WTC11 (cell line): Measurements from ENCODE around the gene DNM3.

Experiments
- CREB1 ChIP-seq: sonication (generic); formaldehyde crosslinking; IDR thresholded peaks from 2 replicates; pipeline ENCODE4 v1.8.0; 2023; ENCODE audit warnings: mild to moderate bottlenecking, missing genetic modification reagents
- MYBL2 ChIP-seq: sonication (generic); formaldehyde crosslinking; IDR thresholded peaks from 2 replicates; pipeline ENCODE4 v1.8.1; 2023; ENCODE audit warnings: mild to moderate bottlenecking, moderate library complexity, missing genetic modification reagents
- NR1H2 ChIP-seq: sonication (generic); formaldehyde crosslinking; IDR thresholded peaks from 2 replicates; pipeline ENCODE4 v1.9.0; 2021; ENCODE audit warnings: mild to moderate bottlenecking, moderate library complexity, missing genetic modification reagents
- RELA ChIP-seq: sonication (generic); formaldehyde crosslinking; IDR thresholded peaks from 2 replicates; pipeline ENCODE4 v1.8.1; 2022; ENCODE audit warnings: missing genetic modification reagents, mild to moderate bottlenecking, borderline replicate concordance
- TEAD4 ChIP-seq: sonication (generic); formaldehyde crosslinking; IDR thresholded peaks from 2 replicates; pipeline ENCODE4 v1.8.0; 2022; ENCODE audit warnings: mild to moderate bottlenecking, missing genetic modification reagents
- TP53 ChIP-seq: sonication (generic); formaldehyde crosslinking; IDR thresholded peaks from 2 replicates; pipeline ENCODE4 v1.8.1; 2023; ENCODE audit warnings: mild to moderate bottlenecking, missing genetic modification reagents
- ZNF317 ChIP-seq: sonication (generic); formaldehyde crosslinking; IDR thresholded peaks from 2 replicates; pipeline ENCODE4 v1.8.1; 2023; ENCODE audit warnings: low read depth, mild to moderate bottlenecking, moderate library complexity, missing genetic modification reagents, borderline replicate concordance
- TF ChIP-seq, protein P1 (sequence below): fragments of 200-600 bp; IDR thresholded peaks from 2 replicates; pipeline ENCODE4 v1.8.0; 2022; ENCODE audit warnings: antibody characterized with exemption
- TF ChIP-seq, protein P2 (sequence below): sonication (generic); formaldehyde crosslinking; IDR thresholded peaks from 2 replicates; pipeline ENCODE4 v1.8.1; 2022; ENCODE audit warnings: low read depth, mild to moderate bottlenecking, moderate library complexity, missing genetic modification reagents, borderline replicate concordance
- TF ChIP-seq, protein P3 (sequence below): sonication (generic); formaldehyde crosslinking; conservative IDR thresholded peaks from 2 replicates; pipeline ENCODE4 v1.8.1; 2023; ENCODE audit warnings: mild to moderate bottlenecking, low read depth, missing genetic modification reagents, moderate library complexity
- TF ChIP-seq, protein P4 (sequence below): sonication (generic); formaldehyde crosslinking; IDR thresholded peaks from 2 replicates; pipeline ENCODE4 v1.8.0; 2022; ENCODE audit warnings: mild to moderate bottlenecking, missing genetic modification reagents

DNA sequence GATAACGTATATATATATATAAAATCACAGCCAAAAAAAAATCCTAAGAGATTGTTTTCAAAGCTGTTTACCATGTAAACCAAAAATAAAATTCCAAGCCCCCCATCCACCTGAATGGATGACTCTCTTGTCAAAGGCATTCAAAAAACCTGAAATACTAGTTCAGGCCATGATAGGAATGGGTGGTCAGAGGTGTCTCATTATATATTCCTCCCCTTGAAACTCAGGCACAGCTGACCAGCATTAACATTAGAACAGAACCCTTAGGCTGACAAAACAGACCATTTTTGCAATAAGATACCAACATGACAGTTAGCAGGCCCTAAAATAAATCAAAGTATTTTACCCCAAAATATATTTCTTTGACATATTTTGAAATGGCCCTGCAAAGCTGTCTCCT is 122.5 kb downstream of the DNM3 start:
- TF ChIP-seq, protein P1, sequence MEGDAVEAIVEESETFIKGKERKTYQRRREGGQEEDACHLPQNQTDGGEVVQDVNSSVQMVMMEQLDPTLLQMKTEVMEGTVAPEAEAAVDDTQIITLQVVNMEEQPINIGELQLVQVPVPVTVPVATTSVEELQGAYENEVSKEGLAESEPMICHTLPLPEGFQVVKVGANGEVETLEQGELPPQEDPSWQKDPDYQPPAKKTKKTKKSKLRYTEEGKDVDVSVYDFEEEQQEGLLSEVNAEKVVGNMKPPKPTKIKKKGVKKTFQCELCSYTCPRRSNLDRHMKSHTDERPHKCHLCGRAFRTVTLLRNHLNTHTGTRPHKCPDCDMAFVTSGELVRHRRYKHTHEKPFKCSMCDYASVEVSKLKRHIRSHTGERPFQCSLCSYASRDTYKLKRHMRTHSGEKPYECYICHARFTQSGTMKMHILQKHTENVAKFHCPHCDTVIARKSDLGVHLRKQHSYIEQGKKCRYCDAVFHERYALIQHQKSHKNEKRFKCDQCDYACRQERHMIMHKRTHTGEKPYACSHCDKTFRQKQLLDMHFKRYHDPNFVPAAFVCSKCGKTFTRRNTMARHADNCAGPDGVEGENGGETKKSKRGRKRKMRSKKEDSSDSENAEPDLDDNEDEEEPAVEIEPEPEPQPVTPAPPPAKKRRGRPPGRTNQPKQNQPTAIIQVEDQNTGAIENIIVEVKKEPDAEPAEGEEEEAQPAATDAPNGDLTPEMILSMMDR = no peak
- TF ChIP-seq, protein P2, sequence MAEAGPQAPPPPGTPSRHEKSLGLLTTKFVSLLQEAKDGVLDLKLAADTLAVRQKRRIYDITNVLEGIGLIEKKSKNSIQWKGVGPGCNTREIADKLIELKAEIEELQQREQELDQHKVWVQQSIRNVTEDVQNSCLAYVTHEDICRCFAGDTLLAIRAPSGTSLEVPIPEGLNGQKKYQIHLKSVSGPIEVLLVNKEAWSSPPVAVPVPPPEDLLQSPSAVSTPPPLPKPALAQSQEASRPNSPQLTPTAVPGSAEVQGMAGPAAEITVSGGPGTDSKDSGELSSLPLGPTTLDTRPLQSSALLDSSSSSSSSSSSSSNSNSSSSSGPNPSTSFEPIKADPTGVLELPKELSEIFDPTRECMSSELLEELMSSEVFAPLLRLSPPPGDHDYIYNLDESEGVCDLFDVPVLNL (CRISPR knock-in tag) = no peak
- no peak for TF ChIP-seq CREB1 (CRISPR knock-in tag)
- no peak for TF ChIP-seq TEAD4
- no peak for TF ChIP-seq MYBL2 (CRISPR knock-in tag)
- TF ChIP-seq RELA = no peak
- TF ChIP-seq, protein P3, sequence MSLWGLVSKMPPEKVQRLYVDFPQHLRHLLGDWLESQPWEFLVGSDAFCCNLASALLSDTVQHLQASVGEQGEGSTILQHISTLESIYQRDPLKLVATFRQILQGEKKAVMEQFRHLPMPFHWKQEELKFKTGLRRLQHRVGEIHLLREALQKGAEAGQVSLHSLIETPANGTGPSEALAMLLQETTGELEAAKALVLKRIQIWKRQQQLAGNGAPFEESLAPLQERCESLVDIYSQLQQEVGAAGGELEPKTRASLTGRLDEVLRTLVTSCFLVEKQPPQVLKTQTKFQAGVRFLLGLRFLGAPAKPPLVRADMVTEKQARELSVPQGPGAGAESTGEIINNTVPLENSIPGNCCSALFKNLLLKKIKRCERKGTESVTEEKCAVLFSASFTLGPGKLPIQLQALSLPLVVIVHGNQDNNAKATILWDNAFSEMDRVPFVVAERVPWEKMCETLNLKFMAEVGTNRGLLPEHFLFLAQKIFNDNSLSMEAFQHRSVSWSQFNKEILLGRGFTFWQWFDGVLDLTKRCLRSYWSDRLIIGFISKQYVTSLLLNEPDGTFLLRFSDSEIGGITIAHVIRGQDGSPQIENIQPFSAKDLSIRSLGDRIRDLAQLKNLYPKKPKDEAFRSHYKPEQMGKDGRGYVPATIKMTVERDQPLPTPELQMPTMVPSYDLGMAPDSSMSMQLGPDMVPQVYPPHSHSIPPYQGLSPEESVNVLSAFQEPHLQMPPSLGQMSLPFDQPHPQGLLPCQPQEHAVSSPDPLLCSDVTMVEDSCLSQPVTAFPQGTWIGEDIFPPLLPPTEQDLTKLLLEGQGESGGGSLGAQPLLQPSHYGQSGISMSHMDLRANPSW (CRISPR knock-in tag) = no peak
- TF ChIP-seq, protein P4, sequence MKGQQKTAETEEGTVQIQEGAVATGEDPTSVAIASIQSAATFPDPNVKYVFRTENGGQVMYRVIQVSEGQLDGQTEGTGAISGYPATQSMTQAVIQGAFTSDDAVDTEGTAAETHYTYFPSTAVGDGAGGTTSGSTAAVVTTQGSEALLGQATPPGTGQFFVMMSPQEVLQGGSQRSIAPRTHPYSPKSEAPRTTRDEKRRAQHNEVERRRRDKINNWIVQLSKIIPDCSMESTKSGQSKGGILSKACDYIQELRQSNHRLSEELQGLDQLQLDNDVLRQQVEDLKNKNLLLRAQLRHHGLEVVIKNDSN (CRISPR knock-in tag) = no peak
- TF ChIP-seq NR1H2 = no peak
- no peak for TF ChIP-seq ZNF317 (CRISPR knock-in tag)
- no peak for TF ChIP-seq TP53
